ENCODE data around the gene DMRTC2. TPM values are rescaled to one million over a fixed set of nuclear protein-coding genes. Genes with fewer than 3 reads are reported as not detected.

DMRTC2 gene
- total and polyA plus RNA-seq, 8 donors = not detected

DNA sequence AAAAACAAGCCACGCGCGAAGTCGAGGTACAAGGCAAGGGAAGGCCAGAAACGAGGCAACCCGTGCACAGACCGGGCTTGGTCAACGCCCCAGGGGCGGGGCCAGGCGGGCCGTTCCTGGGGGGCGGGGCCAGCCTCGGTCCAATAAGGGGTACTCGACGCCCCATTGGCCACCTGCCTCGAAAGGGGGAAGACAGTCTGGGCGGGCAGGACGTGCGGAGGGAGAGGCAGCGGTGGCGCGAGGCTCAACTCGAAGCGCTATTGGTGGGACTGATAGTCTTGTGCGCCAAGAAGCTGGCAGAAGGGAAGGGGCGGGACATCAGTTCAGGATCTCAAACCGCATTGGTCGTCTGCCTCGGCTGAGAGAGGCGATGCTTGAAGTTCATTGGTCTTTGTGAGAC lies 241 bp upstream of the DMRTC2 start, which contains the start of gene LYPD4:
TSS of gene LYPD4 (minus strand) at position 83 of the 400 bp plus-strand sequence. CDS start 5,398 bp downstream, outside the sequence.
- H3K27ac ChIP-seq = no peak within 1 kb of the TSS
- no peaks in the 10 kb centered on the region for H3K36me3 ChIP-seq
- no peaks in the 10 kb centered on the region for H3K9me3 ChIP-seq
- no peaks in the 10 kb centered on the region for H3K27me3 ChIP-seq
- ATAC-seq (no peak), FAIRE-seq (no peak), DNase-seq (no peak)
- intact Hi-C loops (cut with DNase I) = no loop called here
- no peaks in the 10 kb centered on the region for H3K4me1 ChIP-seq
- no peak within 1 kb of the TSS for H3K4me3 ChIP-seq
- TF ChIP-seq, protein P1, sequence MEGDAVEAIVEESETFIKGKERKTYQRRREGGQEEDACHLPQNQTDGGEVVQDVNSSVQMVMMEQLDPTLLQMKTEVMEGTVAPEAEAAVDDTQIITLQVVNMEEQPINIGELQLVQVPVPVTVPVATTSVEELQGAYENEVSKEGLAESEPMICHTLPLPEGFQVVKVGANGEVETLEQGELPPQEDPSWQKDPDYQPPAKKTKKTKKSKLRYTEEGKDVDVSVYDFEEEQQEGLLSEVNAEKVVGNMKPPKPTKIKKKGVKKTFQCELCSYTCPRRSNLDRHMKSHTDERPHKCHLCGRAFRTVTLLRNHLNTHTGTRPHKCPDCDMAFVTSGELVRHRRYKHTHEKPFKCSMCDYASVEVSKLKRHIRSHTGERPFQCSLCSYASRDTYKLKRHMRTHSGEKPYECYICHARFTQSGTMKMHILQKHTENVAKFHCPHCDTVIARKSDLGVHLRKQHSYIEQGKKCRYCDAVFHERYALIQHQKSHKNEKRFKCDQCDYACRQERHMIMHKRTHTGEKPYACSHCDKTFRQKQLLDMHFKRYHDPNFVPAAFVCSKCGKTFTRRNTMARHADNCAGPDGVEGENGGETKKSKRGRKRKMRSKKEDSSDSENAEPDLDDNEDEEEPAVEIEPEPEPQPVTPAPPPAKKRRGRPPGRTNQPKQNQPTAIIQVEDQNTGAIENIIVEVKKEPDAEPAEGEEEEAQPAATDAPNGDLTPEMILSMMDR (IDR thresholded peaks at IDR 0.05) = no peak
- 72 to 76% methylated on average over 30 of the region's 30 CpGs for WGBS, 2 donors

DNA sequence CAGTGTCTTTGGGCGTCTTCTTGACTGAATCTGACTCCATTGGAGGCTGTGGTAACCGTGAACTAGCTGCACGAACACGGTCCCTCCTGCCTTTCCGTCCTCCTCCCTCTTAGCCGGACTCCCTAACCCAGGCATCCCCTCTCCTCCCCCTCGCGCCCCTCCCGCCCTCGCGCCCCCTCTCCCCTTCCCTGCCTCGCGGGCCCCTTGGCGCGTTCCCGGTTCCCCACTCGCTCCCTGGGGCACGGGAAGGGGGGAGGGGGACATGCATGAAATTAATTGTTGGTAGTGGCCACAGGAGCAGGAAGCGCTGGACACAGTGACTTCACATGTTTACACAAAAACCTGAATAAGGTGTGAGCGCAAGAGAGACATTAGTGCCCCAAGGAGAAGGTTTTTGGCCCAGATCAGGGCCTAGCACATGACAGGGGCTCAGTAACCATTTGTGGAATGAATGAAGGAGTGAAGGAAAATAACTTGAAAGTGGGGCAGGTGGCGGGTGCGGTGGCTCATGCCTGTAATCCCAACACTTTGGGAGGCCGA lies 279 bp downstream of the DMRTC2 start:
- no peak for DNase-seq
- ATAC-seq = no peak
- Histone ChIP-seq H3K27me3 (no peaks in the 10 kb centered on the region), H3K27ac (no peak overlapping the region), H3K4me1 (no peaks in the 10 kb centered on the region), H3K9me3 (no peaks in the 10 kb centered on the region), H3K4me3 (no peak overlapping the region), H3K36me3 (no peaks in the 10 kb centered on the region)
- 80 to 84% methylated on average over 23 of the region's 23 CpGs for WGBS, 2 donors
- TF ChIP-seq, protein P1 (IDR thresholded peaks at IDR 0.05) = no peak
- intact Hi-C loops (cut with DNase I) = no loop called here
- no peak for FAIRE-seq

DNA sequence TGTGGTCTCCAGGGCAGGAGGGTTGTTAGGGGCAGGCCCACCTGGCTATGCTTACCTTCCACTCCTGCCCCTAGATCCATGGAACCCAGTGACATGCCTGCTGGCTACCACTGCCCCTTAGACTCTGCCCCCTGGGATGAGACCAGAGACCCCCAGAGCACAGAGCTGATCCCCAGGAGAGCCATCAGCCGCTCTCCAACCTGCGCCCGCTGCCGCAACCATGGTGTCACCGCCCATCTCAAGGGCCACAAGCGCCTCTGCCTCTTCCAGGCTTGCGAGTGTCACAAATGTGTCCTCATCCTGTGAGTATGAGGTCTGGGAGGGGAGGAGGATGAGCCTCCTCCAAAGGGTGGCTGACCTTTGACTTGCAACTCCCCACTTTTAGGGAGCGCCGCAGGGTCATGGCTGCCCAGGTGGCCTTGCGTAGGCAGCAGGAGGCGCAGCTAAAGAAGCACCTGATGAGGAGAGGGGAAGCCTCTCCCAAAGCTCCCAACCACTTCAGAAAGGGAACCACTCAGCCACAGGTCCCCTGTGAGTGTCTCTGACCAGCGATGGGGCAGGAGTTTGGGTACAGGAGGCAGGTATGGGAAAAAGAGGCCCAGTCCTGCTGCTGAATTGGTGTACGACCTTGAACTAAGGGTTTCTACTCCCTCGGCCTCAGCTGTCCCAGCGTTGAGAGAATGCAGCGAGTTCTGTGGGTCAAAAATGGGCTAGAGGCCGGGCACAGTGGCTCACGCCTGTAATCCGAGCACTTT lies 2.7 kb downstream of the DMRTC2 start:
- TF ChIP-seq, protein P1 (IDR thresholded peaks at IDR 0.05) = no peak
- Histone ChIP-seq H3K4me3 (no peak overlapping the region), H3K27ac (no peak overlapping the region), H3K4me1 (no peaks in the 10 kb centered on the region), H3K36me3 (no peaks in the 10 kb centered on the region), H3K9me3 (no peaks in the 10 kb centered on the region), H3K27me3 (no peaks in the 10 kb centered on the region)
- WGBS, 2 donors = 76 to 83% methylated on average over 19 of the region's 19 CpGs
- no peak for DNase-seq
- ATAC-seq = no peak
- intact Hi-C loops (cut with DNase I) = no loop called here
- no peak for FAIRE-seq

DNA sequence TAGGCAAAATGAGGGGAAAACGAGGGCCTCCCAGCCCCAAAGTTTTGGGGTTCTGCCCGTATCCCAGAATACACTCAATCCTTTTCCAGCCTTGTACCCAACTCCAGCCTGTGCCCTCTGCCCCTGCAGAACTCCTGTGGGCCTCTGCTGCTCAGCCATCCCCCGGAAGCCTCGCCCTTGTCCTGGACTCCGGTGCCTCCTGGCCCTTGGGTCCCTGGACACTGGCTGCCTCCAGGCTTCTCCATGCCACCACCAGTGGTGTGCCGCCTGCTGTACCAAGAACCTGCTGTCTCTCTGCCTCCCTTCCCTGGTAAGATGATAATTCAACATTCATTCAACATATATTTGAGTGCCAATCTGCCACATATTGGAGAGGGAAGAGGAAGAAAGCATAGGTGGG lies 3.8 kb downstream of the DMRTC2 start:
- Histone ChIP-seq H3K27ac (no peak overlapping the region), H3K9me3 (no peaks in the 10 kb centered on the region), H3K4me3 (no peak overlapping the region), H3K36me3 (no peaks in the 10 kb centered on the region), H3K4me1 (no peaks in the 10 kb centered on the region), H3K27me3 (no peaks in the 10 kb centered on the region)
- intact Hi-C loops (cut with DNase I) = no loop called here
- 73 to 74% methylated on average over 6 of the region's 6 CpGs for WGBS, 2 donors
- no peak for DNase-seq
- TF ChIP-seq, protein P1 (IDR thresholded peaks at IDR 0.05) = no peak
- FAIRE-seq = no peak
- ATAC-seq = no peak

DNA sequence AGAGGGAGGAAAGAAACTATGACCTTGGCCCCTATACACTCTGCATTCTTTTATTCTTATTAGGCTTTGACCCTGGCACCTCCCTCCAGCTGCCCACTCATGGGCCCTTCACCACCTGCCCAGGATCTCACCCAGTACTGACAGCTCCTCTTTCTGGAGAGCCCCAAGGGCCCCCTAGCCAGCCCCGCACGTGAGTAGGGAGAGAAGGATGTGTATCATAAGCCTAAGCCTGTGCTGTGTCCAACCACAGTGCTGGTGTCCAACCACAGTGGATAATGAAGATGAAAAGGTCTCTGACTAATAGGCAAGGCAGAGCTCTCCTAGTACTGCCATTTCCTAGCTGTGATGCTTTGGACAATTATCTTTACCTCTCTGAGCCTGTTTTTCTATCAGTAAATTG lies 4.2 kb downstream of the DMRTC2 start:
- TF ChIP-seq, protein P1 (IDR thresholded peaks at IDR 0.05) = no peak
- ATAC-seq = no peak
- no peaks in the 10 kb centered on the region for H3K27me3 ChIP-seq
- H3K36me3 ChIP-seq = no peaks in the 10 kb centered on the region
- H3K4me1 ChIP-seq = no peaks in the 10 kb centered on the region
- no peak overlapping the region for H3K4me3 ChIP-seq
- DNase-seq = no peak
- WGBS, 2 donors = 74 to 83% methylated on average over 2 of the region's 2 CpGs
- intact Hi-C loops (cut with DNase I) = no loop called here
- H3K27ac ChIP-seq = no peak overlapping the region
- H3K9me3 ChIP-seq = no peaks in the 10 kb centered on the region
- no peak for FAIRE-seq

All from pancreas (tissue), 10 donors.